Activated CD8-positive, alpha-beta memory T cell treated with anti-CD3 and anti-CD28 coated beads for 24 hours (primary cell): Measurements from ENCODE around the gene RCOR2.

Experiments used
- DNase-seq: peaks from one replicate; pipeline ENCODE4 v3.0.0-alpha.2; 2020

RCOR2 gene

DNA sequence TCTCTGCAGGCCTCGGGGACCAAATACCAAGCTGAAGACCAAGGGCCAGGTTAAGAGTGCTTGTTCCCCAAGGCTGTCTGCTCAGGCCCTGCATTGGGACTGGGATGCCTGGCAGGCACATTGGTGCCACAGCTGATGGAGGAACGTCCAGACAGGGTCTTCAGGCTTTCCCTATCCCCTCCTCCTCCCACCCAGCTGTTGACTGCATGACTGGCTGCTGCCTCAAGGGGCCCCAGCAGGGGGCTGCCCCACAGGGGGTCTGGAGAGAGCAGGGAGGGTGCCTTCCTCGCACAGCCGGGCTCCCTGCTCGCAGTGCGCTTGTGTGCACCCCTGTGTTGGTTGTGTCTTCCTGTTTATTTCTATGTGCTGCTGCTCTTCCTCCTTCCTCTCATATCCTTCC is 9.9 kb downstream of the RCOR2 start:
- no peak for DNase-seq

DNA sequence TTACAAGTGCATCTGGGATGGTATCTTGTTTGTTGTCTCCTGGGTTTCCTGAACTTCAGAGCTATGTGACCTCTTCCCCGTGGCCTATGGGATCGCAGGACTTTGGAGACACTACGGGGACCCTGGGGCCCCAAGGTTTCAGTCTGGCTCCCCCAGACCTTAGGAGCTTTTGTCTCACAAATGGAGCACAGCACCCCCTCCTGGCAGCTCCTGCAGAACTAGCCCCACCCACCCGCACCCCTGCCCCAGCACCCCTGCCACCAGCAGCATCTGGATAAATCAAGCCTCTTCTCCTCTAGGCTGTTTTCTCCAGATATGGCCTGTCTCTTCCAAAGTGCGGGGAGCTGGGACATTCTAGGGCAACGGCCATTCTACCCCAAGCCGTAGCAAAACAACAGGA is 10.4 kb downstream of the RCOR2 start:
- peak; percentile 71 for DNase-seq

DNA sequence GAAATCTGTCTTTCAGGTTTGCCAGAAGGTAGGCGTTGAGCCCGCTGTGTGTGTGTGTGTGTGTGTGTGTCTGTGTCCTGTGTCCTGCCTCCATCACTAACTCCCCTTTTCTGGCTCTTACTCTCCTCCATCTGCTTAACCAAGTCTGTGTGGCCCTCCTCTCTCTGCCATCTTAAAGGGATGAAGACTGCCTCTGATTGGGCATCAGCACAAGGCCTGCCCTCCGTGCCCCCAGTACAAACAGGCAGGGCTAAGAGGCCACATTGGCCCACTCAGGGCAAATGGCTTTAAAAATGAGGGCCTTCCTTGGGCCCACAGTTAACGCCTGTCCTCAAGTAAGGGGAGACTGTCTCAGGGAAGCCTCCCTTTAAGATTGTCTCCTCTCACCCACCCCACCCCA is 10.9 kb downstream of the RCOR2 start:
- no peak for DNase-seq

DNA sequence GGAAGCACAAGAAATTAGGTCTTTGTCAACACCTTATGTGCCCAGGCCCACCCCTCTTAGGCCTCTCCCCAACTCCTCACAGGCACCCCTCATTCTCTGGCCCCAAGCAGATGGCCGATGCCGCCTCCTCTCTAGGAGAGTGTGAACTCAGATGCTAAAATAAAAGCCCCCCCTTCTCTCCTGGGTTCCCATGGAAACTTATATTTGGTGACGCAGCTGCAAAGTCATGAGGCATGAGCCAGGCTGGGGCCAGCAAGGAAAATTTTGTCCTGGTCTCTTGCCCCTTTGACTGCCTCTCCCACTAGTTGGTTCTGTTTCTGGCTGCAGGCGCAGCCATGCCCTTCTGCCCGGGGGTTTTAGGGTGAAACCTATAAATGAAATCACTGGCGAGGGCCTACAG is 11.8 kb downstream of the RCOR2 start:
- no peak for DNase-seq

DNA sequence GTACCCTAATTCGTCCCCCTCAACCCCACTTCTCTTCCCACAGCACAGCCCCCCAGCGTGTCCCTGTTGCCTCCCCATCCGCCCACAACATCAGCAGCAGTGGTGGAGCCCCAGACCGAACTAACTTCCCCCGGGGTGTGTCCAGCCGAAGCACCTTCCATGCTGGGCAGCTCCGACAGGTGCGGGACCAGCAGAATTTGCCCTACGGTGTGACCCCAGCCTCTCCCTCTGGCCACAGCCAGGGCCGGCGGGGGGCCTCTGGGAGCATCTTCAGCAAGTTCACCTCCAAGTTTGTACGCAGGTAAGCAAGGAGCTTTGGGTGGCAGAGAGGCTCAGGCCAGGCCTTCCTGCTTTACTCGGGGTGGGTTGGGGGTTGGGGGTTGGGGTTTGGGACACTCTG is 12.2 kb downstream of the RCOR2 start:
- no peak for DNase-seq

DNA sequence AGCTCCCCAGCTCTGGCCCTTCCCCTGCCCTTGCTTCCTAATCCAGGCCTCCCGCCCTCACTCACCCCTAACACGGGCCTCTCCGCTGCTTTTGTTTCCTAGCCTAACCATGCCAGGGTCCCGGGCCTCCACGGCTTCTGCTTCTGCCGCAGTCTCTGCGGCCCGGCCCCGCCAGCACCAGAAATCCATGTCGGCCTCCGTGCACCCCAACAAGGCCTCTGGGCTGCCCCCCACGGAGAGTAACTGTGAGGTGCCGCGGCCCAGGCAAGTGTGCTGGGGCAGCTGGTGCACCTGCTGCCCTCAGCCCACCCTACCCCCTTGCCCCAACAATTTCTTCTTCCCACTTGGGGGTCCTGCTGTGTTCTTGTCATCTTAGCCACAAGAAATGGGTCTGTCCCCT is 13.1 kb downstream of the RCOR2 start:
- no peak for DNase-seq

DNA sequence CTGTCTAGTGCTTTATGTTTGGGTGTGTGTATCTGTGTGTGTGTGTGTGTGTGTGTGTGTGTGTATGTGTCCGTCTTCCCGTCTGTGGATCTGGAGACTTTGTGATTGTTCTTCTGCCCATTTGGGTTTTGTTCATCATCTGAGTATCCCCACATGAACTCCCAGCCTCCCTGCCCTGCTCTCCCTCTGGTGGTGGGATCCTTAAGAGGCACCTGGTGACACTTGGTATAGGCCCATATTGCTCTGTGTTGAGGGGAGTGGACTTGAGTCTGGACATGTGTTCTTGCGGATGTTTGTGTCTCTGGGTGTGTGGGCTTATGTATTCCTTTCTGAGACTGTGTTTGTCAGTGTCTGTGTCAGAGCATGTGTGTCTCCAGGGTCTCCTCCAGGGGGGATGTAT is 15.3 kb downstream of the RCOR2 start:
- DNase-seq, result no peak

DNA sequence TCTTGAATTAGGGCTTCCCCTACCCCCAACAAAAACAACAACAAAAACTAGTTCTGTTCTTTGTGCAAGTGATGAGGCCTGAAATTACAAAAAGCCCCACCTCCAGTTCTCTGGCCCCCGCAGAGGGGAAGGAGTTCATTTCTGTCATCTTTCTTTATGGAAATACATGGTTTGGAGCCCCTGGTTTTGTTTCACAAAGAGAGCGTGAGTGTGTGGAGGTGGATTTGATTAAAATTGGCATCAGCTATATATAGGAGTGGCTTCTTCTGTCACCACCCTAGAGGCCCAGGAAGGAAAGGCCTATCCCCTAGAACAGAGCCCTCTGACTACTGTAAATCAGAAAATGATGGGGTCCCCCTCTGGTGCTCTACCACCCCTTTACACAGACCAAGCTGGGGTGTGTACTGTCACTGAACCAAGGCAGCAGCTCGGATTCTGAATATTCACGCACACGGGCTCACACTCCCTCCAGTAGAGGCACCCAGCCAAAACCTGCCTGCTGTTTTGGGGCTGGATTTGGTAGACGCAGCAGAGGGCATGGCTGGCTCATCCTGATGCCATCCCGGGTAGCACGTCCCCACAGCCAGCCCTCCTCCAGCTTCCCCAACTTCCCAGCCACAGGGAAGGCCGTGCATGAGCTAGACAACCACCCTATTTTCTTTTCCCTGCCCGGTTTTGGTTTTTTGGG is 19.4 kb downstream of the RCOR2 start:
- no peak for DNase-seq

DNA sequence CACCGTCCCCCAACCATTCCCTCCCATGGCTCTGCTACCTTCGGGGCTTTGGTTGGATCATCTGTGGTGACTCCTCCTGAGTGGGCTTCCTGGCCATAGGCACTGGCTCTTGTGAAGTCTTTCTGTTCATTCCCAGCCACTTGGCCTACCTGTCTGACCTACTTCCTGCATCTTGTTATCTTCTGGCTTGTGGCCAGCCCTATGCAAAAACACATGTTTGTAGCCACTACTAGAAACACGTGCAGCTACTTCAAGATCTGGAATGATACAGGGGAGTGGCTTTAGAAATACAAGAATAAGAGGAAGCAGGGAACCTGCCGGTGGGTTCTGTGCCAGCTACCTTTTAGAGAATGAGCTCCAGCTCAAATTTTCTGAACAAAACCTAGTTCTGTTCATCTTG is 20.9 kb downstream of the RCOR2 start:
- no peak for DNase-seq

DNA sequence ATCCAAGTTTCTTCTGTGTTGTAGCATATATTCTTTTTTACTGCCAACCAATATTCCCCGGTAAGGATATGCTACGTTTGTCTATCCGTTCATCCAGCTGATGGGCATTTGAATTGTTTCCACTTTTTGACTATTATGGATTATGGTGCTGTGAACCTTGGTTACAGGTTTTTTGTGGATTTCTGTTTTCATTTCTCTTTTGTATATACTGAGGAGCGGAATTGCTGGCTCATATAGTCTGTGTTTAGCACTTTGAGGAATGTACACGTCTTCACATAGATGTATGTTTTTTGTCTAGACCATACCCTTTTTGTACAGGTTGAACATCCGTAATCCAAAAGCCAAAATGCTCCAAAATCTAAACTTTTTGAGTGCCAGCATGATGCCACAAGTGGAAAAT is 23.6 kb downstream of the RCOR2 start:
- no peak for DNase-seq

DNA sequence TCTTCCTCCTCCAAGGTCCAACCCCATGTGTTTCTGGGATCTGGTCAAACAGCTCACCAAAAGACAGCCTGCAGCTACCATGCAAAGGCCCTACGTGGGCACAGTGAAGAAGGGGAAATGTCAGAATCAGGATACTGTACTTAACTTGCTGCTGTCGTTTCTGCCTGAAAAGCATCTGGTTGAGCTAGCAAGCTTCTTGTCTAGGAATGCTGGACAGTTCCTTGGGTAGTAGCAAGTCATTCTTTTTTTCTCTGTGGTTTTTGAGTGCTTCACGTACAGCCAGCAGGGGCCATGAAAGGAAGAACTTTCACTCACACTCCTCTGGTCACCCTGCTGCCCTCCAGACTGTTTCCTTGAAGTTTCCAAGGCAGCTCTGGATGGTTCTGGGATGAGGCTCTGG is 24.7 kb downstream of the RCOR2 start:
- DNase-seq, result no peak

DNA sequence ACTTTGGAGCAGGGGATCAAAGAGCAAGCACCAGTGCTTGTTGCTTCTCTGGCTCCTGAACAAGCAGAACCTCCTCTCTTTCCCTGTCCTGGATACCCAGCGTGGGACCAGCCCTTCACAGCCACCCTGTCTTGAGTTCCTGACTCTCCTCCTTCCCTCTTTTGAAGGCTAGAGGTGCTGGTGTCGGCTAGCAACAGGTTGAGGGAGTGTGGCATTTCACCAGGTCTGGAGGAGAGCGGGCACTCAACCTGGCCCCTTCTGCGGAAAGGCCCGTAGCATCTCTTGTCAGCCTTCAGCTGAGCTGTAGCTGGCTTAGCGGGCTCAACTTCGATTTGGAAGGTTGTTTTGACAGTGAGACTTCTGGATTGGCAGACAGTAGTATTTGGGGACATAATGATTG is 26.6 kb downstream of the RCOR2 start:
- DNase-seq, result no peak

DNA sequence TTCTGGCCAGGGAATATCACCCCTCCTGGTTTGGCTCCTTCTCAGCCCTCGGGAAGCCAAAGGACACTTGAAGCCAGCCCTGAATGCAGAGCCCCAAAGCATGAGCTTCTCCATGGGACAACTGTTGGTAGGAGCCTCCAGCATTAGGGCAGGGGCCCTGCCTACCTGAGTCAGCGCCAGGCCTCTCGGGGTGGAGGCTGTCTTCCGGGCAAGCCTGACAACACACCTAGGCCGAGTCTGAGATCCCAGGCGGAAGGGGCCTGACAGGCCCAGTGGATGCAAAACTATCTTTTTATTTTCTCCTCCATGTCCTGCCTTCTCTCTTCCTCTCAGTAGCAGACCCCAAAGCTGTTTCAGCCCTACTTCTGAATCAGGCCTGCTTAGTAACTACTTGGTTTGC is 27.6 kb downstream of the RCOR2 start:
- DNase-seq, result no peak

DNA sequence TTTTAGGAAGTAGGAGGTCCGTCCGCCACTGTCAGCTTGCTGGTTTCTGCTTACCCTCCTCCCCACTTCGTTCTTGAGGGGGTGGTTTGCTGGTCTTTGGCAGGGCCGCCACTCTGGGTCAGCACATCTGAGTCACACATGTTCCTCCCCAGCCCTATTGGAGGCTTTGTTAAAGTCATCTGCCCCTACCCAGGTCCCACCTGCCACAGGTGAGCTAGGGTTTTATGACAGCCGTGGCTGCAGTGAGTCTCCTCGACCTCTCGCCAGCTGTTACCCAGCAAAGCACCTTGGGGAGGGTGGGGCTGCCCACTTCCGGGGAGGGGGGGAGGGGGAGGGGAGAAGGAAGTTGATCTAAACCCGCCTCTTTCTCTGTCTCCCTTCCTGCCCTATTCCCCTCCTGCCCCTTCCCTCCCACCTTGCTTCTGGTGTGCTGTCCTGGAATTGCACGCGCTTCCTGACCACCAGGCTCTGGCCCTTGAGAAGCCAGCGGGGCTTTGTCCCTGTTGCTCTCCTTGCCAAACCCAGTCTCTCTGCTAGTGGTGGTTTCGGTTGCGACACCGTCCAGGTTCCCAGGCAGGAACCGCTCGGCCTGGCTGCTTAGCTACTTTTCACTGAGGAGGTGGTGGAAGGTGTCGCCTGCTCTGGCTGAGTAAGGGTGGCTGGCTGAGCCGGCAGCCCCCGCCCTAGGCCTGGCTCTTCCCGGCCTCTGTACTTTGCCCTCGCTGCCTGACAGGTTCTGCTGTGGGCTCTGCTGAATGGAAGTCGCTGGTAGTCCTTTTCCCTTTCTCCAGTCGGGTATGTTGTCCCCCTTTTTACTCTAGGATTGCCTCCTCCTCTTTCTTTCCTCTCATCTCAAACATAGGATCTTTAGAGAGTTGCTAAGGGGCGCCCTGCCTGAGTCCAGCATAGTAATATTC is 28.5 kb downstream of the RCOR2 start:
- peak; percentile 80 for DNase-seq

DNA sequence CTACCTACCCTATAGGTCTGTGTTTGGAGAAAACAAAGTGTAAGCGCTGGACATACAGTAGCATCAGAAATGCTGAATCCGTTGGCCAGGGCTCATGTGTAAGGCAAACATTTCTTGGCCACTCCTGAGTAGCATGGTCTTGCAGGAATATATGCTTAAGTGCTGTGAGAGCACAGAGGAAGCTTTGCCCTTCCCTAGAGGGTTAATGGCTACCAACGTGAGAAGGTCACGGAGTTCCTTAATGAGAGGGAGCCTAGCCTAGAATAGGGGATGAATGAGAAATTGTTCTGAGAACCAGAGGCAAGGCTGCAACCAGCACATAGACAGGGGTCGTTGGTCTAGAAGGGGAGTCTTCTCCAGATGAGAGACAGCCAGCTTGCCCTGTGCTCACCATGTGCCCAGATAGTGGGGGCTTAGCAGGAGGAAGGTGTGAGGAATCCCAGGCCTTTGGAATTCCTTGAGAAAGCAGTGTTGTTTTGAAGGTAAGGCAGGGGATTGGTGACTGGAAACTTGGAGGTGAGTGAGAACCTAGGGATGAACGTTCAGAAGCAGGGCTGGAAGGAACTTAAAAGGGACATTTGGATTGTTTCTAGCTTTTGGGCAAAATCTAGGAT is 29.5 kb downstream of the RCOR2 start:
- no peak for DNase-seq

DNA sequence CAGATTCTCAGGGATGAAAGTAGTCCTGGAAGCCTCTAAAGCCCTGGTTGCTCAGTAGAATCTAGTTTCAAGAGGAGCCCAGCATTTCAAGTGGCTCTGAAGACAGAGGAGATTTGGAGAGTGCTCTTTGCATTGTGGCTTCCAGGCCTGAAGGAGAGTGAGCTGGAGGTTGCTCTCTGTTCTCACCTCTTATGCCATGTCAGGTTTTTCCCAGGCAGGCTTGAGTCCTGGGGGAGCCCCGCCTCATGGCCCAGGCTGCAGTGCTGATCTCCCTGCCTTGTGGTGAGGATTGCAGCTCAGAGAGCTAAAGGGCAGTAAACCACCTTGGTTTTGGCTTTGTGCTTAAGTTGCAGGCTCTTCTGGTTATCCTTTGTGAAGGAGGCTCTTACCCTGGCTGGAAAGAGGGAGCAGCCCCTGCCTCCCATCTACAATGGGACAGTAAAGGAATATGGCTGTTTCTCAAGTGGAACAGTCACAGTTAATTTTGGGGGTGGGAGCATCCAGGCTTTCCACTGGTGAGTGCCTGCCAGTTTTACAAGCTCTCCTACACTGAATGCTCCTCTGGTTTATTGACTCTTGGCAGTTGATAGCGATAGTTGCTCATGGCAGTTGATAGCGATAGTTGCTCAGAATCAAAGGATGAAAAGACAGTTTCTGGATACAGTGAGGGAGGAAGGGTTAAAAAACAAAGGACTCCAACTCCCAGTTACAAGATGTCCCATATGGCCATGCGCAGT is 32.6 kb downstream of the RCOR2 start:
- no peak for DNase-seq

DNA sequence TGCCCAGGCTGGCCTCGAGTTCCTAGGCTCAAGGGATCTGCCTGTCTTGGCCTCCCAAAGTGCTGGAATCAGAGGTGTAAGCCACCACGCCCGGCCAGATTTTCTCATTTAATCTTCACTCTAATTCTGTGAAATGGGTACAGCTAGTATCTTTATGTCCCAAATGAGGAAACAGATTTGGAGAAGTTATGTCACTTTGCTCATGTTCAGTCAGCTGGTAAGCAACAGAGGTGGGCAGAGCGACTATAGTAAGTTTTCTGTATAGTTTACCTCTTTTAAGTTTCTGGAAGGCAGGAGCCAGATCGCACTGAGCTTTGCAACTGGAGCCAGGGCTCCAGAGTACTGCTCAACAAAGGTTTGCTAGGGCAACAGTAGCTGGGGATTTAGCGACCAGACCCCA is 33.2 kb downstream of the RCOR2 start:
- DNase-seq, result no peak

DNA sequence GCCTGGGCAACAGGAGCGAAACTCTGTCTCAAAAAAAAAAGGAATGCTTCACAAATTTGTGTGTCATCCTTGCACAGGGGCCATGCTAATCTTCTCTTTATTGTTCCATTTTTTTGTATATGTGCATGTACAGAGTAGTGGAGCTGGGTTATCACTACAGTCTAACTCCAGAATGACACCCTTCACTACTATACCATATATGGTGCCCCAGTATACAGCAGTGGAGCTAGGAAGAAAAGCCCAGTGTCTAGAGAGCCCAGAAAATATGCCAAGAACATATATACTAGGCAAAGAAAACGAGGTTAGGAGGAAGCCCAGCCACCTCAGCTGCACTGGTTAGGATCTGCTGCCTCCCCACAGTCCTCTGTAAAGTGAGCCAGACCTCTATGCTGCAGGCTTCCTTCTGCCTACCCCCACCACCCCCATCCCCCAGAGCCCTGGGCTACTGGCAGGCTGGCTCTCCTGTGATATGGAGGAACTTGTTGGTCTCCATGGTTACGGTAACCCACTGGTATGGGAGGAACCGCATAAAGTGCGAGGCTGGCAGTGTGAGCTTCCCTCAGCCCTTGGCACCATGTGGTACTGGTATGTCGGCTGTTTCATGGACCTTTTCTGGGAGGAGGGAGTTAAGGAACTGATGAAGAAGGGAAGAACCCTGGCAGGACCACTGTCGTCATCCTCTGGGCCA is 34.3 kb downstream of the RCOR2 start:
- DNase-seq, result no peak

DNA sequence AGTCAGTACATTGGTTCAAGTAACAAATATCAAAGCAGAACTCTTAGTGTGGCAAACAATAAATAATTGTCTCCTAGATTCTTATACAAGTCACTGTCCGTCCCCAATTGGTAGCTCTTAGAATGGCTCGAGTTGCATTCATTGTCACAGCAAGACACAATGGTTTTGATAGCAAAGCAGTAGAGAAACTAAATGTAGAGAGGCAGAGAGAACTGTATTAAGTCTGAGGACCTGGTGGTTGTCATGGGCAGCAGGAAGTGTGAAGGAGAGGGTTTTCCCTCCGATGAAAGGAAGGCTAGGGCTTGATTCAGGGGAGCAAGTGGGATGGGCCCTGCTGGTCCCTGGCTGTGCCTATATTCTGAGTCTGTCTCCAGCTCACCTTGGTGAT is 36.6 kb downstream of the RCOR2 start:
- no peak for DNase-seq

DNA sequence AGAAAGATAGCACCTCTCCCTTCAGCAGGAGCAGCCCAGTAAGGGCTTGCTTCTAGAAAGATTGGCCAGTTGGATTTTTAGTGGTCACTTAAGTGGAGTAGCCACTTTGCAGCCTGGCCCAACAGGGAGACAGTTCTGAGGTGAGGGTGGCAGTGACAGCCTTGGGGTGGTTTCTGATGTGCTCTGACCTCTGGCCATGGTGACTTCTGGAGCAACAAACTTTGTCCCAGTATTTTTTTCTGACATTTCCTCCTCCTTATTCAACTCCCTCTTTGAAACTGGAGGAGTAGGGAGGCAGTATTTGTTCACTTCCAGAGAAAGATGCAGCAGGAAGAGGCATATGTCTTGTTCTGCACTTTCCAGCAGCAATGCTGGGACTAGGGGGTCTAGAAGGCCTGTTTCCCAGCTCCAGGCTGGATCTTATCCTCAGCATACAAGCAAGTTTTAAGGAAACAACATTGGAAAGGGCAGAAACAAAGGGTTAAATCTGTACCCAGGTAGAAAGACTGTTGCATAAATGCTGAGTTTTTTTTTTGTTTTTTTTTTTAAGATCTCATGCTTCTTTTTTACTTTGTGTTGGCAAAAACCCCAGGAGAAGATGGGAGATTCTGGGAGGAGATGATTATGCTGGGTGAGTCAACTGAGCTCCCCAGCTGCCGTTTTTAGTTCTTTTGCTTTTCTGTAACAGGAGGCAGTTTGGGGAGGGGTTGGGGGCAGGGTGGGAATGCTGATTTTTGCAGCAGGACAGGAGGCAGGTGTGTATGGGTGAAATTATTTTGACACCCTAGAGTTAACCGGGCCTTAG is 37.2 kb downstream of the RCOR2 start:
- DNase-seq, result no peak

DNA sequence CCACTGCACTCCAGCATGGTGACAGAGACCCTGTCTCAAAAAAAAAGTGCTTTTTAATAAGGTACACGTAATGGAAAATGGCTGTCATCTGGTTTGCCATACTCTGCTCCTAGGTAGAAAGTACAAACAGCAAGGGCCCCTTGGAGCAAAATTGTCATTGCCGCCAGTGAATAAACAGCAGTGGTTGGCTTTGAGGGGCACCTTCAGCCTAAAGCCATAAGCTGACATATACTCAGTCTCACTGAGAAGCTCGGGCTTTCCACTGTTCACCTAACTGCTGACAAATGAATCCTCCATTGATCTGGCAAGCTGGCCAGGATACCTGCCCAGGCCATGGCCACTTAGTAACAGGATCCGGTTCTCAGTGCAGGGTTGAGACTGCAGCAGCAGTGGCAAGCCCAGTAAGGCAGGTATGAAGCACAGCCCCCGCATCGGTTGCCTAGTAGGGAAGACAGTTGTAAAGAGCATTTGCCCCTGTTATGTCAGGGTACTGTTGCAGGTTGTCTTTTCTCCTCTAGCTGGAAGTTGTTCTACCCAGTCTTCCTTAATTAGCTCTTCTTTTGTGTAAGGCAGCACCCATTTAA is 39.2 kb downstream of the RCOR2 start:
- DNase-seq, result no peak

DNA sequence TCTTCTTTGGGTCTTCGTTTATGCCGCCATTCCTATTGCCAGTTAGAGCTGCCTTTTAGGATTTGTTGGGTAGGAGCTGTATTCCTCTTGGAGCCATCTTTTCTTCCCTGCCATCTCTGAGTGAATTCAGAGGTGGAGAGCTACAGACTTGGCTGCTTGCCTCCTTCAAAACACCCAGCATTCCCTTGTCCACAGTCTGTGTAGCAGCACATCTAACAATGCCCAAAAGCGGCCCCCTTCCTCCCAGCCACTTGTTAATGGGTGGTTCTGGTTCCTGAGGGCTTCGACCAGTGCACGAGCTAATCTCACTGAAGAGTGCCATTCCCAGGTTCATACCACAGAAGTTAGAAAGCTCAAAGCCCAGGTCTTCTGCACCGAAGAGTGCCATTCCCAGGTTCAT is 40.3 kb downstream of the RCOR2 start:
- DNase-seq, result no peak
